ENCODE results near the gene CCSER1.
"Not testable (repeated sequence)": the region's sequence is repeated elsewhere in the genome, so short reads cannot be mapped to it uniquely, and the experiment has no call there.

CCSER1 gene

GRCh38 chr4:90584051-90584450 is 456.9 kb downstream of the CCSER1 start:
- no peak for DNase-seq

GRCh38 chr4:90585961-90586360 is 458.8 kb downstream of the CCSER1 start:
- no peak for DNase-seq

- DNase-seq: no peak
Measured at GRCh38 chr4:90586799-90587198, 459.6 kb downstream of the CCSER1 start.

GRCh38 chr4:90597927-90598326 is 470.7 kb downstream of the CCSER1 start:
- no peak for DNase-seq

- DNase-seq: no peak
Measured at GRCh38 chr4:90598741-90599140, 471.5 kb downstream of the CCSER1 start.

GRCh38 chr4:90602726-90603125 is 475.5 kb downstream of the CCSER1 start:
- DNase-seq: no peak

- no peak for DNase-seq
Measured at GRCh38 chr4:90603540-90603939, 476.3 kb downstream of the CCSER1 start.

- DNase-seq: no peak
Measured at GRCh38 chr4:90606781-90607180, 479.6 kb downstream of the CCSER1 start.

GRCh38 chr4:90614371-90614770 is 487.2 kb downstream of the CCSER1 start:
- no peak for DNase-seq

GRCh38 chr4:90621080-90621479 is 493.9 kb downstream of the CCSER1 start:
- no peak for DNase-seq

- DNase-seq: no peak
Measured at GRCh38 chr4:90624781-90625180, 497.6 kb downstream of the CCSER1 start.

GRCh38 chr4:90641861-90642599 is 514.8 kb downstream of the CCSER1 start:
- DNase-seq: no peak

GRCh38 chr4:90643156-90643555 is 516.0 kb downstream of the CCSER1 start:
- no peak for DNase-seq

GRCh38 chr4:90648311-90648710 is 521.1 kb downstream of the CCSER1 start:
- no peak for DNase-seq

- DNase-seq: no peak
Measured at GRCh38 chr4:90648791-90649190, 521.6 kb downstream of the CCSER1 start.

GRCh38 chr4:90660672-90661071 is 533.5 kb downstream of the CCSER1 start:
- DNase-seq: no peak

GRCh38 chr4:90670183-90670582 is 543.0 kb downstream of the CCSER1 start:
- DNase-seq: no peak

GRCh38 chr4:90689739-90690138 is 562.5 kb downstream of the CCSER1 start:
- DNase-seq: no peak

GRCh38 chr4:90695411-90695810 is 568.2 kb downstream of the CCSER1 start:
- no peak for DNase-seq

- DNase-seq: not testable (repeated sequence)
Measured at GRCh38 chr4:90705501-90705900, 578.3 kb downstream of the CCSER1 start.

GRCh38 chr4:90715242-90715641 is 588.0 kb downstream of the CCSER1 start:
- DNase-seq: no peak

- DNase-seq: no peak
Measured at GRCh38 chr4:90718931-90719330, 591.7 kb downstream of the CCSER1 start.

- DNase-seq: no peak
Measured at GRCh38 chr4:90727938-90728337, 600.7 kb downstream of the CCSER1 start.

- no peak for DNase-seq
Measured at GRCh38 chr4:90730752-90731151, 603.6 kb downstream of the CCSER1 start.

GRCh38 chr4:90733211-90733610 is 606.0 kb downstream of the CCSER1 start:
- no peak for DNase-seq
